ENCODE measurements around the gene SHROOM2. TPM values are rescaled to one million over a fixed set of nuclear protein-coding genes. Genes with fewer than 3 reads are reported as not detected.

The SHROOM2 gene
- total RNA-seq, 1 donor from 2014 or later = 2.6 TPM

Small RNA genes lying within 50 kb of the gene (small RNA-seq; reads per million reads assigned to genes)
- gene RF00019 (ENCODE audit: low replicate concordance) = not detected

Other genes starting within 250 kb of the SHROOM2 start
- not detected for gene GPR143, start 20.6 kb upstream of the SHROOM2 start, total RNA-seq
- not detected for gene CLDN34, start 180.9 kb downstream of the SHROOM2 start, total RNA-seq